ENCODE results near the gene LMNTD1.

LMNTD1 gene

DNA sequence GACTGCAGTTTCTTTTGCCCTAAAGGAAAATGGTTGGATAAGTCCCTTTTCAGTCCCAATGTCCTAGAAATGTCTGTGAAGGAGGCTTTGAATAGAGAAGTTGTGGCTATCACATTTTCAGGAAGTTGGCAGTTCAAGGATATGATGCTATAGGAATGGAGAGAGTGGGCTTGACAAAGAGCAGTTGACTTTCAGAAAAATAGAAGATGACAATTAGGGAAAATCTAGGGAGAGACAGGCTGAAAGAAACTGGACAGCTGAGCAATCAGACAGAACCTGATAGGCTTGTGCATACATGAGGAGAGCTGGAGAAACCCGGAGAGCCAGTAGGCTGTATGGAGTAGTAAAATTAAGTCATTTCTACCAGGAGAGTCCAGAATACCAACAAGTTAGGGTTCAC, 50.5 kb downstream of the LMNTD1 start:
- ChIA-PET CTCF (interaction anchor here (1.0 kb wide), 1 partner anchor 66 kb away, joined by 4 read pairs; no protein-coding TSS in a partner anchor), POLR2A (no interaction called here)
- no peaks in the 10 kb centered on the region for H3K9me3 ChIP-seq (ENCODE audit: control insufficient read depth, insufficient read depth, low read depth, low read length)
- H3K36me3 ChIP-seq (ENCODE audit: control insufficient read depth in 2 of 2, insufficient read depth in 1 of 2, low read length in 2 of 2): no peaks in the 10 kb centered on the region
- H3K4me3 ChIP-seq (ENCODE audit: low read depth, low read length): no peak overlapping the region
- no peak overlapping the region for H3K27ac ChIP-seq (ENCODE audit: extremely low read depth, low read depth, low read length)
- H3K4me1 ChIP-seq (ENCODE audit: control insufficient read depth, insufficient read depth, low read length): no peaks in the 10 kb centered on the region
- TF ChIP-seq ZNF785 (tag by site-specific recombination; IDR thresholded peaks at IDR 0.05): no peak
- TF ChIP-seq, protein P1, sequence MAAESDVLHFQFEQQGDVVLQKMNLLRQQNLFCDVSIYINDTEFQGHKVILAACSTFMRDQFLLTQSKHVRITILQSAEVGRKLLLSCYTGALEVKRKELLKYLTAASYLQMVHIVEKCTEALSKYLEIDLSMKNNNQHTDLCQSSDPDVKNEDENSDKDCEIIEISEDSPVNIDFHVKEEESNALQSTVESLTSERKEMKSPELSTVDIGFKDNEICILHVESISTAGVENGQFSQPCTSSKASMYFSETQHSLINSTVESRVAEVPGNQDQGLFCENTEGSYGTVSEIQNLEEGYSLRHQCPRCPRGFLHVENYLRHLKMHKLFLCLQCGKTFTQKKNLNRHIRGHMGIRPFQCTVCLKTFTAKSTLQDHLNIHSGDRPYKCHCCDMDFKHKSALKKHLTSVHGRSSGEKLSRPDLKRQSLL (tag by site-specific recombination; IDR thresholded peaks at IDR 0.05): no peak
- TF ChIP-seq, protein P2, sequence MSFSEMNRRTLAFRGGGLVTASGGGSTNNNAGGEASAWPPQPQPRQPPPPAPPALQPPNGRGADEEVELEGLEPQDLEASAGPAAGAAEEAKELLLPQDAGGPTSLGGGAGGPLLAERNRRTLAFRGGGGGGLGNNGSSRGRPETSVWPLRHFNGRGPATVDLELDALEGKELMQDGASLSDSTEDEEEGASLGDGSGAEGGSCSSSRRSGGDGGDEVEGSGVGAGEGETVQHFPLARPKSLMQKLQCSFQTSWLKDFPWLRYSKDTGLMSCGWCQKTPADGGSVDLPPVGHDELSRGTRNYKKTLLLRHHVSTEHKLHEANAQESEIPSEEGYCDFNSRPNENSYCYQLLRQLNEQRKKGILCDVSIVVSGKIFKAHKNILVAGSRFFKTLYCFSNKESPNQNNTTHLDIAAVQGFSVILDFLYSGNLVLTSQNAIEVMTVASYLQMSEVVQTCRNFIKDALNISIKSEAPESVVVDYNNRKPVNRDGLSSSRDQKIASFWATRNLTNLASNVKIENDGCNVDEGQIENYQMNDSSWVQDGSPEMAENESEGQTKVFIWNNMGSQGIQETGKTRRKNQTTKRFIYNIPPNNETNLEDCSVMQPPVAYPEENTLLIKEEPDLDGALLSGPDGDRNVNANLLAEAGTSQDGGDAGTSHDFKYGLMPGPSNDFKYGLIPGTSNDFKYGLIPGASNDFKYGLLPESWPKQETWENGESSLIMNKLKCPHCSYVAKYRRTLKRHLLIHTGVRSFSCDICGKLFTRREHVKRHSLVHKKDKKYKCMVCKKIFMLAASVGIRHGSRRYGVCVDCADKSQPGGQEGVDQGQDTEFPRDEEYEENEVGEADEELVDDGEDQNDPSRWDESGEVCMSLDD (tag by site-specific recombination; IDR thresholded peaks at IDR 0.05): no peak
- TF ChIP-seq ZNF391 (tag by site-specific recombination; IDR thresholded peaks at IDR 0.05; ENCODE audit: borderline replicate concordance, low read depth): no peak
- no peak for TF ChIP-seq ZNF510 (tag by site-specific recombination; IDR thresholded peaks at IDR 0.05; ENCODE audit: insufficient replicate concordance)
- TF ChIP-seq ZNF560 (tag by site-specific recombination; IDR thresholded peaks at IDR 0.05; ENCODE audit: borderline replicate concordance): no peak
- TF ChIP-seq, protein P3, sequence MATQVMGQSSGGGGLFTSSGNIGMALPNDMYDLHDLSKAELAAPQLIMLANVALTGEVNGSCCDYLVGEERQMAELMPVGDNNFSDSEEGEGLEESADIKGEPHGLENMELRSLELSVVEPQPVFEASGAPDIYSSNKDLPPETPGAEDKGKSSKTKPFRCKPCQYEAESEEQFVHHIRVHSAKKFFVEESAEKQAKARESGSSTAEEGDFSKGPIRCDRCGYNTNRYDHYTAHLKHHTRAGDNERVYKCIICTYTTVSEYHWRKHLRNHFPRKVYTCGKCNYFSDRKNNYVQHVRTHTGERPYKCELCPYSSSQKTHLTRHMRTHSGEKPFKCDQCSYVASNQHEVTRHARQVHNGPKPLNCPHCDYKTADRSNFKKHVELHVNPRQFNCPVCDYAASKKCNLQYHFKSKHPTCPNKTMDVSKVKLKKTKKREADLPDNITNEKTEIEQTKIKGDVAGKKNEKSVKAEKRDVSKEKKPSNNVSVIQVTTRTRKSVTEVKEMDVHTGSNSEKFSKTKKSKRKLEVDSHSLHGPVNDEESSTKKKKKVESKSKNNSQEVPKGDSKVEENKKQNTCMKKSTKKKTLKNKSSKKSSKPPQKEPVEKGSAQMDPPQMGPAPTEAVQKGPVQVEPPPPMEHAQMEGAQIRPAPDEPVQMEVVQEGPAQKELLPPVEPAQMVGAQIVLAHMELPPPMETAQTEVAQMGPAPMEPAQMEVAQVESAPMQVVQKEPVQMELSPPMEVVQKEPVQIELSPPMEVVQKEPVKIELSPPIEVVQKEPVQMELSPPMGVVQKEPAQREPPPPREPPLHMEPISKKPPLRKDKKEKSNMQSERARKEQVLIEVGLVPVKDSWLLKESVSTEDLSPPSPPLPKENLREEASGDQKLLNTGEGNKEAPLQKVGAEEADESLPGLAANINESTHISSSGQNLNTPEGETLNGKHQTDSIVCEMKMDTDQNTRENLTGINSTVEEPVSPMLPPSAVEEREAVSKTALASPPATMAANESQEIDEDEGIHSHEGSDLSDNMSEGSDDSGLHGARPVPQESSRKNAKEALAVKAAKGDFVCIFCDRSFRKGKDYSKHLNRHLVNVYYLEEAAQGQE (tag by site-specific recombination; IDR thresholded peaks at IDR 0.05): no peak
- no peak for TF ChIP-seq ZNF530 (tag by site-specific recombination; IDR thresholded peaks at IDR 0.05; ENCODE audit: low read depth)
- TF ChIP-seq, protein P4, sequence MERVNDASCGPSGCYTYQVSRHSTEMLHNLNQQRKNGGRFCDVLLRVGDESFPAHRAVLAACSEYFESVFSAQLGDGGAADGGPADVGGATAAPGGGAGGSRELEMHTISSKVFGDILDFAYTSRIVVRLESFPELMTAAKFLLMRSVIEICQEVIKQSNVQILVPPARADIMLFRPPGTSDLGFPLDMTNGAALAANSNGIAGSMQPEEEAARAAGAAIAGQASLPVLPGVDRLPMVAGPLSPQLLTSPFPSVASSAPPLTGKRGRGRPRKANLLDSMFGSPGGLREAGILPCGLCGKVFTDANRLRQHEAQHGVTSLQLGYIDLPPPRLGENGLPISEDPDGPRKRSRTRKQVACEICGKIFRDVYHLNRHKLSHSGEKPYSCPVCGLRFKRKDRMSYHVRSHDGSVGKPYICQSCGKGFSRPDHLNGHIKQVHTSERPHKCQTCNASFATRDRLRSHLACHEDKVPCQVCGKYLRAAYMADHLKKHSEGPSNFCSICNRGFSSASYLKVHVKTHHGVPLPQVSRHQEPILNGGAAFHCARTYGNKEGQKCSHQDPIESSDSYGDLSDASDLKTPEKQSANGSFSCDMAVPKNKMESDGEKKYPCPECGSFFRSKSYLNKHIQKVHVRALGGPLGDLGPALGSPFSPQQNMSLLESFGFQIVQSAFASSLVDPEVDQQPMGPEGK (tag by site-specific recombination; IDR thresholded peaks at IDR 0.05): no peak
- no peak for TF ChIP-seq ZNF621 (tag by site-specific recombination; IDR thresholded peaks at IDR 0.05)
- TF ChIP-seq, protein P5, sequence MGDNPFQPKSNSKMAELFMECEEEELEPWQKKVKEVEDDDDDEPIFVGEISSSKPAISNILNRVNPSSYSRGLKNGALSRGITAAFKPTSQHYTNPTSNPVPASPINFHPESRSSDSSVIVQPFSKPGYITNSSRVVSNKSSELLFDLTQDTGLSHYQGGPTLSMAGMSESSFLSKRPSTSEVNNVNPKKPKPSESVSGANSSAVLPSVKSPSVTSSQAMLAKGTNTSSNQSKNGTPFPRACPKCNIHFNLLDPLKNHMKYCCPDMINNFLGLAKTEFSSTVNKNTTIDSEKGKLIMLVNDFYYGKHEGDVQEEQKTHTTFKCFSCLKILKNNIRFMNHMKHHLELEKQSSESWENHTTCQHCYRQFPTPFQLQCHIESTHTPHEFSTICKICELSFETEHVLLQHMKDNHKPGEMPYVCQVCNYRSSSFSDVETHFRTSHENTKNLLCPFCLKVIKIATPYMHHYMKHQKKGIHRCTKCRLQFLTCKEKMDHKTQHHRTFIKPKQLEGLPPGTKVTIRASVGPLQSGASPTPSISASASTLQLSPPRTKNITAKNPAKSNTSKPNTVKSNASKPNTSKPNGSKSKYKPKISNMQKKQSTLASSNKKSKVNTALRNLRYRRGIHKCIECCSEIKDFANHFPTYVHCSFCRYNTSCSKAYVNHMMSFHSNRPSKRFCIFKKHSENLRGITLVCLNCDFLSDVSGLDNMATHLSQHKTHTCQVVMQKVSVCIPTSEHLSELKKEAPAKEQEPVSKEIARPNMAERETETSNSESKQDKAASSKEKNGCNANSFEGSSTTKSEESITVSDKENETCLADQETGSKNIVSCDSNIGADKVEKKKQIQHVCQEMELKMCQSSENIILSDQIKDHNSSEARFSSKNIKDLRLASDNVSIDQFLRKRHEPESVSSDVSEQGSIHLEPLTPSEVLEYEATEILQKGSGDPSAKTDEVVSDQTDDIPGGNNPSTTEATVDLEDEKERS (tag by site-specific recombination; IDR thresholded peaks at IDR 0.05): no peak
- no peak for TF ChIP-seq YY2 (tag by site-specific recombination; IDR thresholded peaks at IDR 0.05)
- TF ChIP-seq ZNF302 (tag by site-specific recombination; IDR thresholded peaks at IDR 0.05; ENCODE audit: low read depth): no peak
- TF ChIP-seq ZFP3 (tag by site-specific recombination; IDR thresholded peaks at IDR 0.05; ENCODE audit: low read depth): no peak
- no peak for TF ChIP-seq ZNF623 (tag by site-specific recombination; IDR thresholded peaks at IDR 0.05)
- no peak for TF ChIP-seq ZNF37A (tag by site-specific recombination; IDR thresholded peaks at IDR 0.05)
- TF ChIP-seq, protein P6, sequence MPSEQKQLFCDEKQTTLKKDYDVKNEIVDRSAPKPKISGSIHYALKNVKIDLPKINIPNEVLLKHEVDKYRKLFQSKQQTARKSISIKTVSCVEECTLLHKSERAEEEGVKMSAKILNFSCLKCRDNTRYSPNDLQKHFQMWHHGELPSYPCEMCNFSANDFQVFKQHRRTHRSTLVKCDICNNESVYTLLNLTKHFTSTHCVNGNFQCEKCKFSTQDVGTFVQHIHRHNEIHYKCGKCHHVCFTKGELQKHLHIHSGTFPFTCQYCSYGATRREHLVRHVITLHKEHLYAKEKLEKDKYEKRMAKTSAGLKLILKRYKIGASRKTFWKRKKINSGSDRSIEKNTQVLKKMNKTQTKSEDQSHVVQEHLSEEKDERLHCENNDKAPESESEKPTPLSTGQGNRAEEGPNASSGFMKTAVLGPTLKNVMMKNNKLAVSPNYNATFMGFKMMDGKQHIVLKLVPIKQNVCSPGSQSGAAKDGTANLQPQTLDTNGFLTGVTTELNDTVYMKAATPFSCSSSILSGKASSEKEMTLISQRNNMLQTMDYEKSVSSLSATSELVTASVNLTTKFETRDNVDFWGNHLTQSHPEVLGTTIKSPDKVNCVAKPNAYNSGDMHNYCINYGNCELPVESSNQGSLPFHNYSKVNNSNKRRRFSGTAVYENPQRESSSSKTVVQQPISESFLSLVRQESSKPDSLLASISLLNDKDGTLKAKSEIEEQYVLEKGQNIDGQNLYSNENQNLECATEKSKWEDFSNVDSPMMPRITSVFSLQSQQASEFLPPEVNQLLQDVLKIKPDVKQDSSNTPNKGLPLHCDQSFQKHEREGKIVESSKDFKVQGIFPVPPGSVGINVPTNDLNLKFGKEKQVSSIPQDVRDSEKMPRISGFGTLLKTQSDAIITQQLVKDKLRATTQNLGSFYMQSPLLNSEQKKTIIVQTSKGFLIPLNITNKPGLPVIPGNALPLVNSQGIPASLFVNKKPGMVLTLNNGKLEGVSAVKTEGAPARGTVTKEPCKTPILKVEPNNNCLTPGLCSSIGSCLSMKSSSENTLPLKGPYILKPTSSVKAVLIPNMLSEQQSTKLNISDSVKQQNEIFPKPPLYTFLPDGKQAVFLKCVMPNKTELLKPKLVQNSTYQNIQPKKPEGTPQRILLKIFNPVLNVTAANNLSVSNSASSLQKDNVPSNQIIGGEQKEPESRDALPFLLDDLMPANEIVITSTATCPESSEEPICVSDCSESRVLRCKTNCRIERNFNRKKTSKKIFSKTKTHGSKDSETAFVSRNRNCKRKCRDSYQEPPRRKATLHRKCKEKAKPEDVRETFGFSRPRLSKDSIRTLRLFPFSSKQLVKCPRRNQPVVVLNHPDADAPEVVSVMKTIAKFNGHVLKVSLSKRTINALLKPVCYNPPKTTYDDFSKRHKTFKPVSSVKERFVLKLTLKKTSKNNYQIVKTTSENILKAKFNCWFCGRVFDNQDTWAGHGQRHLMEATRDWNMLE (tag by site-specific recombination; conservative IDR thresholded peaks at IDR 0.05; ENCODE audit: low read depth): no peak
- TF ChIP-seq ZNF18 (tag by site-specific recombination; IDR thresholded peaks at IDR 0.05): no peak
